Measurements from ENCODE around the gene SOWAHD. TPM values are rescaled to one million over a fixed set of nuclear protein-coding genes. Genes with fewer than 3 reads are reported as not detected.
"Not testable (repeated sequence)": the region's sequence is repeated elsewhere in the genome, so short reads cannot be mapped to it uniquely, and the experiment has no call there.

SOWAHD gene
- total RNA-seq, 1 experiment from 2014 or later = 2.3 TPM

- H3K9ac ChIP-seq (ENCODE audit: low read length); H3K9me3 ChIP-seq (ENCODE audit: low read length); H3K27me3 ChIP-seq (ENCODE audit: low read length); H3K4me3 ChIP-seq (ENCODE audit: low read length); H3K4me1 ChIP-seq (ENCODE audit: insufficient read depth, low read length); ATAC-seq; POLR2A ChIA-PET (ENCODE audit: unreplicated experiment); H3K4me2 ChIP-seq (ENCODE audit: low read length); DNase-seq; H3F3A ChIP-seq (ENCODE audit: low read length, unreplicated experiment); CTCF ChIA-PET; H3K36me3 ChIP-seq (ENCODE audit: low read depth, low read length); intact Hi-C loops (cut with micrococcal nuclease); H3K9me2 ChIP-seq (replicated peaks; ENCODE audit: low read length); H3K27ac ChIP-seq (ENCODE audit: low read length); BruUV-seq (replicated peaks); H4K20me1 ChIP-seq (ENCODE audit: low read length); H3K79me2 ChIP-seq (ENCODE audit: low read length); H2AFZ ChIP-seq (ENCODE audit: low read length): not testable (repeated sequence)
These were observed 7.6 kb upstream of the SOWAHD start for GRCh38 chrX:119750751-119751150.

- ChIA-PET CTCF (interaction anchor here (0.6 kb wide), 1 partner anchor 70 kb away, joined by 8 read pairs; no protein-coding TSS in a partner anchor), POLR2A (ENCODE audit: unreplicated experiment) (no interaction called here)
- intact Hi-C loops (cut with micrococcal nuclease) = no loop called here
- H3K36me3 ChIP-seq (ENCODE audit: low read depth, low read length) = no peaks in the 10 kb centered on the region
- no peaks in the 10 kb centered on the region for H3F3A ChIP-seq (ENCODE audit: low read length, unreplicated experiment)
- no peaks in the 10 kb centered on the region for H3K27me3 ChIP-seq (ENCODE audit: low read length)
- no peak overlapping the region for H3K9ac ChIP-seq (ENCODE audit: low read length)
- TF ChIP-seq CTCF (conservative IDR thresholded peaks at IDR 0.05; ENCODE audit: low read depth, low read length) = no peak
- TF ChIP-seq EZH2 (IDR thresholded peaks at IDR 0.05; ENCODE audit: low read length, unreplicated experiment) = no peak
- TF ChIP-seq EZH2phosphoT487 (IDR thresholded peaks at IDR 0.05; ENCODE audit: borderline replicate concordance, low read length) = no peak
- no peaks in the 10 kb centered on the region for H3K79me2 ChIP-seq (ENCODE audit: low read length)
- no TSS peak for BruUV-seq (replicated peaks)
- H3K4me3 ChIP-seq (ENCODE audit: low read length) = no peak overlapping the region
- no peaks in the 10 kb centered on the region for H4K20me1 ChIP-seq (ENCODE audit: low read length)
- no peak overlapping the region for H3K4me2 ChIP-seq (ENCODE audit: low read length)
- no peak overlapping the region for H3K27ac ChIP-seq (ENCODE audit: low read length)
- no peaks in the 10 kb centered on the region for H3K9me2 ChIP-seq (replicated peaks; ENCODE audit: low read length)
- no peak for DNase-seq
- peaks cover 6% of the 10 kb centered on the region for H3K4me1 ChIP-seq (ENCODE audit: insufficient read depth, low read length)
- H3K9me3 ChIP-seq (ENCODE audit: low read length) = no peaks in the 10 kb centered on the region
- no peak overlapping the region for H2AFZ ChIP-seq (ENCODE audit: low read length)
- no peak for ATAC-seq
These were observed 5.4 kb upstream of the SOWAHD start for GRCh38 chrX:119753001-119753400.

GRCh38 chrX:119753639-119754257, 4.6 kb upstream of the SOWAHD start:
- DNase-seq (peak; percentile 70), ATAC-seq (no peak)
- intact Hi-C loops (cut with micrococcal nuclease) = no loop called here
- CTCF ChIA-PET = no interaction called here
- Histone ChIP-seq H3K4me2 (ENCODE audit: low read length) (no peak overlapping the region), H3K4me3 (ENCODE audit: low read length) (no peak overlapping the region), H2AFZ (ENCODE audit: low read length) (no peak overlapping the region), H3K27me3 (ENCODE audit: low read length) (no peaks in the 10 kb centered on the region), H3K9me3 (ENCODE audit: low read length) (no peaks in the 10 kb centered on the region), H3K79me2 (ENCODE audit: low read length) (no peaks in the 10 kb centered on the region), H3K4me1 (ENCODE audit: insufficient read depth, low read length) (peaks cover 6% of the 10 kb centered on the region), H3K9me2 (replicated peaks; ENCODE audit: low read length) (no peaks in the 10 kb centered on the region), H3K9ac (ENCODE audit: low read length) (no peak overlapping the region), H3K36me3 (ENCODE audit: low read depth, low read length) (no peaks in the 10 kb centered on the region), H3K27ac (ENCODE audit: low read length) (no peak overlapping the region), H3F3A (ENCODE audit: low read length, unreplicated experiment) (no peaks in the 10 kb centered on the region), H4K20me1 (ENCODE audit: low read length) (no peaks in the 10 kb centered on the region)
- POLR2A ChIA-PET (ENCODE audit: unreplicated experiment) = no interaction called here
- no TSS peak for BruUV-seq (replicated peaks)
- TF ChIP-seq EZH2phosphoT487 (IDR thresholded peaks at IDR 0.05; ENCODE audit: borderline replicate concordance, low read length) (no peak), CTCF (conservative IDR thresholded peaks at IDR 0.05; ENCODE audit: low read depth, low read length) (peak; percentile 65), EZH2 (IDR thresholded peaks at IDR 0.05; ENCODE audit: low read length, unreplicated experiment) (no peak)
